ENCODE measurements around the gene FCF1.
A peak's percentile ranks its signal among the peaks of the same experiment; 100 is the strongest.

GRCh38 chr14:74762917-74763802, 50.2 kb downstream of the FCF1 start, which contains the start of gene YLPM1:
- TF ChIP-seq CTCF (IDR thresholded peaks at IDR 0.05), result peak in 5 of 6 experiments; percentile 14 to 80 (median 52)
- TF ChIP-seq POLR2A (IDR thresholded peaks at IDR 0.05), result peak; percentile 24 to 83
